AG10803 (cell line): Measurements from ENCODE around the gene PARD3B.

Experiments
- DNase-seq: peaks from one replicate; pipeline ENCODE4 v3.0.0; 2010; ENCODE audit warnings: low read depth
- H3K4me3 ChIP-seq: 2 replicates; pipeline ENCODE4 v1.5.1; 2011; ENCODE audit warnings: mild to moderate bottlenecking, low read length, control low read depth
- TF ChIP-seq, protein P1 (sequence below): conservative IDR thresholded peaks from 2 replicates; pipeline ENCODE4 v1.5.1; 2011; ENCODE audit warnings: mild to moderate bottlenecking, low read length, control low read depth, inconsistent platforms

PARD3B gene

DNA sequence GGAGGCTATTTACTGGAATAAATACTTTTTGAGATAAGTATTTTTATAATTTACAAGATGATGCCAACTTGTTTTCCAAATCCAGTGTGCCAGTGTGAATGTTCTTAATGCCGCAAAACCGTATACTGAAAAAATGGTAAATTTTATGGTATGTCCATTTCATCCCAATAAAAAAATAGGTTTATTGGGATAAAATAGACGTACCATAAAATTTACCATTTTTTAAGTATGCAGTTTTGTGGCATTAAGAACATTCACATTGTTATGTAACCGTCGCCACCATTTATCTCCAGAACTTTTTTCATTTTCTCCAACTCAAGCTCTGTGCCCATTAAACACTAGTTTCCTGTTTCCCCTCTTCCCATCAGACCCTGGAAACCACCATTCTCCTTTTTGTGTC lies 167.9 kb downstream of the PARD3B start:
- DNase-seq, result no peak
- H3K4me3 ChIP-seq, result no peak overlapping the region
- TF ChIP-seq, protein P1, sequence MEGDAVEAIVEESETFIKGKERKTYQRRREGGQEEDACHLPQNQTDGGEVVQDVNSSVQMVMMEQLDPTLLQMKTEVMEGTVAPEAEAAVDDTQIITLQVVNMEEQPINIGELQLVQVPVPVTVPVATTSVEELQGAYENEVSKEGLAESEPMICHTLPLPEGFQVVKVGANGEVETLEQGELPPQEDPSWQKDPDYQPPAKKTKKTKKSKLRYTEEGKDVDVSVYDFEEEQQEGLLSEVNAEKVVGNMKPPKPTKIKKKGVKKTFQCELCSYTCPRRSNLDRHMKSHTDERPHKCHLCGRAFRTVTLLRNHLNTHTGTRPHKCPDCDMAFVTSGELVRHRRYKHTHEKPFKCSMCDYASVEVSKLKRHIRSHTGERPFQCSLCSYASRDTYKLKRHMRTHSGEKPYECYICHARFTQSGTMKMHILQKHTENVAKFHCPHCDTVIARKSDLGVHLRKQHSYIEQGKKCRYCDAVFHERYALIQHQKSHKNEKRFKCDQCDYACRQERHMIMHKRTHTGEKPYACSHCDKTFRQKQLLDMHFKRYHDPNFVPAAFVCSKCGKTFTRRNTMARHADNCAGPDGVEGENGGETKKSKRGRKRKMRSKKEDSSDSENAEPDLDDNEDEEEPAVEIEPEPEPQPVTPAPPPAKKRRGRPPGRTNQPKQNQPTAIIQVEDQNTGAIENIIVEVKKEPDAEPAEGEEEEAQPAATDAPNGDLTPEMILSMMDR, result no peak

DNA sequence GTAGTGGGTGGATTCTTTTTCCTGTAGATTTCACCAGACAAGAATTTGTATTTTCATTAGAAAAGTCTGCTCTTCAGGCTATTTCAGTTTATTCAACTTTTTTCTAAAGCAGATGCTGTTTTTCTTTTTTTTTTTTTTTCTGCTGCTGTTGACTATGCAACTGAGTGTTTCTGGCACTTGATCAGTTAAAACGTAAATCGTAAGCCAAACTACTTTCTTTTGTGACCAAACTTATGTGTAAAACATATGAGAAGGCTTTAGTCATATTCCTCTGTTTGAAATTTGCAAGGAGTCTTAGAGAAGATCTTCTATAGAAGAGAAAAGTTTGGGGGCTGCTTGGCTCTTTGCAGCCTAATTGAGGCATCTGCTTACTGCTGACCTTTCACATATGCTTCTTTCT lies 170.1 kb downstream of the PARD3B start:
- no peak overlapping the region for H3K4me3 ChIP-seq
- DNase-seq, result peak; percentile 51
- TF ChIP-seq, protein P1, result no peak

DNA sequence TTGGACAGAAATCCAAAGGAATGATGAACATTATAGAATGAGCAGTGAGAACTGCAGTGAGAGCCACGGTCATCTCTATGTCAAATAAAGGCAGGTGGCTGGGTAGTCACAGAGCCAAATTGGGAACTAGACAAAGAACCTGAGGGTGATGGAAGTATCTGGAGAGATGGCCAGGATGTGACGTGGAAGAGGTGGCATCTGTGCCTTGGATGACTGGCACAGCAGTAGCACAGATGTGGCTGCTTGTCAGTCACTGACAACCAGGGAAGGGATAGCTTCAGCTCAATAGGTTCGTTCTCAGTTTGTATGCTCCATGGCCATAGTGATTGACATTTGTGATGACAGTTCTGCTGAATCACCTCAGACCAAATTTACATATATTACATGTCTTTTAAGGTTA lies 172.3 kb downstream of the PARD3B start:
- no peak for DNase-seq
- TF ChIP-seq, protein P1, result no peak
- H3K4me3 ChIP-seq, result no peak overlapping the region

DNA sequence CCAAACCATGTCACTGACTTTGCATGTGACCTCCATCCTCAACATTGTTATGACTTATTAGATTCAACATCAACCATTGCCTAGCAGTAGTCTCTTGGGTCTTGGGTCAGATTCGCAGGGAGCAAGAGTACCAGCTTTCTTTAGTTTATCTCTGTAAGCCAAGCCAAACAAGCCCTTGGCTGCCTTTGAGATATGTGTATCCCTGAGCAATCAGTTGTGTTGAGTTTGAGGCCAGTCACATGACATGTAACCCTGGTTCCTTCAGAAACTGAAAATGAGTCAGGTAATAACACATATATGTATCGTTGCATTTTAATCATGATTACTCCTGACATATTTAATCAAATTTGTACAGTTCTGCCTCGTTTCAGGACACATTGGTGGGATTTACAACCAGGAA lies 173.3 kb downstream of the PARD3B start:
- no peak for DNase-seq
- TF ChIP-seq, protein P1, result no peak
- no peak overlapping the region for H3K4me3 ChIP-seq

DNA sequence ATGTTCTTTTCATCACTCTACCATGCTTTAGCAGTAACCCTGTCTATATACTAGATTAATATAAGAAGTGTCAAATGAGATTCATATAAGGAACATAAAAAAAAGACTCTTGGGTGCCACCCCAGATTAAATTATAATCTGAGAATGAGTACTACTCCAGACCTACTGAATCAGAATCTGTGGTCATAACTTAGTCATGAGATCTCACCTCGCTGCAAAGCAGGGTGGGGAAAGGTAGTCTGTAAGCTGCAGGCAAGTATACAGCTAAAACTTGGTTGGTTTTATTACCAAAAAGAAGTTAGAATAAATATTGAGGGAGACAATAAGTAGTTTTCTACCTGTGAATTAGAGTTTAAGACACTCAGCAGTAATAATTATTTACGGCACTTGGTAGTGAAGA lies 175.6 kb downstream of the PARD3B start:
- TF ChIP-seq, protein P1, result no peak
- no peak for DNase-seq
- H3K4me3 ChIP-seq, result no peak overlapping the region

DNA sequence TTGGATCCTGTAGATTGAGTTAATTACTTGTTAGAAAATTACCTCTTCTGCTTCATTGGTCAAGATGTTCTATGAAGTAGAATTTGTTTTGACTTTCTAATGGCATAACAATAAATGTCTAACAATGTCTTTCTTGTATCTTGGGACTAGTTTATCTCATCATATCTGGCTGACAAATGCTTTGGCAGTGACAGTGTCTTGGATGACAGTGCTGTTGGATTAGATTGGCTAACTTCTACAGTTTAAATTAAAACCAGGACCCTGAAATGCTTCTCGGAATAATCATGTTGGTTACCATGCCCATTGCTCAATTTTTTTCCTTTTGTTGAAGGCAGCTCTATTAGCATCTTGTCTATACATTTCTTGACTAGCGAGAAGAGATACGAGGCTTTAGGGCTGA lies 176.9 kb downstream of the PARD3B start:
- no peak overlapping the region for H3K4me3 ChIP-seq
- peak; percentile 74 for DNase-seq
- TF ChIP-seq, protein P1, result no peak

DNA sequence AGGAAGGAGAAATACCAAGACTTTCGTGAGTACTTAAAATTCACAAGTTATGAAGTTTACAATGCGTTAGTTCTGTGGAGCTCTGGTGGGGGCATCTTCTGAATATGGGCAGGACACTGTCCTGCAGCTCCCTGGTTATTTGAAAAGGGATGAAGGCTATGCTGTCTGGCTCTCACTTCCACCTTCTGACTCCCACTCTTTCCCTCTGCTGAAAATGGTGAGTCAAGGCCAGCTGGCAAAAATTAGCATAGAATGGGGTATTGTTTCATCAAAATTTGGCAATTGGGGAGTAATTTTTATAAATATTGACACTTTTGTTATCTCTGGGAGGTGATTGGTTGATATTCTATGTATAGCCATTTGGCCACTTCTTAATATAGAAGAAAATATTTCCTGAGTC lies 177.4 kb downstream of the PARD3B start:
- TF ChIP-seq, protein P1, result no peak
- H3K4me3 ChIP-seq, result no peak overlapping the region
- peak; percentile 16 for DNase-seq
